Measurements from ENCODE around the gene MYBPH.

DNA sequence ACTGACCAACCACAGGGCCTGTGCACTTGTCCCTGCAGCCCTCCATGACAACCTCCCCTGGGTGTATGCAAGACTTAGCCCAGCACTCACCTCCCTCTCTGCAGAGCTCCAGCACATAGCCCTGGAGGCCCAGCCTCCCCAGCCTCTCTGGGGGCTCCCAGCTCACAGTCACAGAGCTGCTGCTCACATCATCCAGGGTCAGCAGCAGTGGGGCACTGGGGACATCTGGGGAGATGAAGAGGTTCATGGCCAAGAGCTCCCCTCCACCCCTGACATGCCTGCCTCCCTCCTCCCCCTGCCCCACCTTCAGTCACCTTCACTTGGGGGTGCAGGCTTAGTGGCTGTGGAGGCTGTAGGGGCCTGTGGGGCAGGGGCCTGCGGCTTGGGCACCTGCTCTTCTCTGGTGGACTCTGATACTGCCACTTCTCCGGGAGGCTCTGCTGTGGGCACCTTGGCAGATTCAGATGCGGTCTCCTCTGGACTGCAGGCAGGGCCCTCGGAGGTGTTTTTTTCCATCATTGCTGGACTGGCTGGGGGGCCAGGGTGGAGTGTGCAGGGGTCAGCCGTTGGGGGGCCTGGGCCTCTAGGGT, at the start of gene MYBPH:
- TF ChIP-seq, protein P1, sequence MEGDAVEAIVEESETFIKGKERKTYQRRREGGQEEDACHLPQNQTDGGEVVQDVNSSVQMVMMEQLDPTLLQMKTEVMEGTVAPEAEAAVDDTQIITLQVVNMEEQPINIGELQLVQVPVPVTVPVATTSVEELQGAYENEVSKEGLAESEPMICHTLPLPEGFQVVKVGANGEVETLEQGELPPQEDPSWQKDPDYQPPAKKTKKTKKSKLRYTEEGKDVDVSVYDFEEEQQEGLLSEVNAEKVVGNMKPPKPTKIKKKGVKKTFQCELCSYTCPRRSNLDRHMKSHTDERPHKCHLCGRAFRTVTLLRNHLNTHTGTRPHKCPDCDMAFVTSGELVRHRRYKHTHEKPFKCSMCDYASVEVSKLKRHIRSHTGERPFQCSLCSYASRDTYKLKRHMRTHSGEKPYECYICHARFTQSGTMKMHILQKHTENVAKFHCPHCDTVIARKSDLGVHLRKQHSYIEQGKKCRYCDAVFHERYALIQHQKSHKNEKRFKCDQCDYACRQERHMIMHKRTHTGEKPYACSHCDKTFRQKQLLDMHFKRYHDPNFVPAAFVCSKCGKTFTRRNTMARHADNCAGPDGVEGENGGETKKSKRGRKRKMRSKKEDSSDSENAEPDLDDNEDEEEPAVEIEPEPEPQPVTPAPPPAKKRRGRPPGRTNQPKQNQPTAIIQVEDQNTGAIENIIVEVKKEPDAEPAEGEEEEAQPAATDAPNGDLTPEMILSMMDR (IDR thresholded peaks at IDR 0.05; ENCODE audit: borderline replicate concordance, extremely low read depth, low read length, poor library complexity, severe bottlenecking), result no peak
- TF ChIP-seq EZH2 (IDR thresholded peaks at IDR 0.05; ENCODE audit: borderline replicate concordance, low read depth, low read length, severe bottlenecking), result no peak

All from DND-41 (cell line).